HG03196 (cell line): ENCODE data around the gene TPPP.

Experiments
- ATAC-seq: cut with Tn5 transposase; IDR thresholded peaks from one replicate; pipeline ENCODE4 v1.9.1; 2021; ENCODE audit not compliant: unreplicated experiment

Gene TPPP

GRCh38 chr5:627840-628239 is 65.3 kb downstream of the TPPP start:
- ATAC-seq: no peak

GRCh38 chr5:626850-627249 is 66.3 kb downstream of the TPPP start:
- no peak for ATAC-seq

GRCh38 chr5:625516-625915 is 67.6 kb downstream of the TPPP start:
- no peak for ATAC-seq

GRCh38 chr5:624951-625230 is 68.3 kb downstream of the TPPP start:
- ATAC-seq: no peak

- no peak for ATAC-seq
These were observed 68.8 kb downstream of the TPPP start for GRCh38 chr5:624118-624950.

- no peak for ATAC-seq
These were observed 69.6 kb downstream of the TPPP start for GRCh38 chr5:623531-623930.

- no peak for ATAC-seq
These were observed 70.1 kb downstream of the TPPP start for GRCh38 chr5:622946-623522.

GRCh38 chr5:622359-622758 is 70.8 kb downstream of the TPPP start:
- ATAC-seq: no peak

GRCh38 chr5:621341-621761 is 71.8 kb downstream of the TPPP start:
- no peak for ATAC-seq

GRCh38 chr5:620586-621180 is 72.5 kb downstream of the TPPP start:
- no peak for ATAC-seq

- ATAC-seq: no peak
These were observed 73.0 kb downstream of the TPPP start for GRCh38 chr5:620152-620551.

- ATAC-seq: no peak
These were observed 73.7 kb downstream of the TPPP start for GRCh38 chr5:619444-619843.

- no peak for ATAC-seq
These were observed 74.7 kb downstream of the TPPP start for GRCh38 chr5:618450-618849.

GRCh38 chr5:617896-618295 is 75.3 kb downstream of the TPPP start:
- no peak for ATAC-seq

GRCh38 chr5:616484-617039 is 76.6 kb downstream of the TPPP start:
- no peak for ATAC-seq

GRCh38 chr5:612498-613424 is 80.4 kb downstream of the TPPP start:
- ATAC-seq: peak; percentile 26

- peak; percentile 72 for ATAC-seq
These were observed 81.2 kb downstream of the TPPP start, which contains the start of gene CEP72 for GRCh38 chr5:611731-612486. Gene CEP72 (plus strand): TSS chr5:612340. CDS start chr5:612362, 22 bp downstream.

GRCh38 chr5:610744-611730 is 82.1 kb downstream of the TPPP start:
- ATAC-seq: no peak
